Ovary (tissue), 9 donors: ENCODE results near the gene CYSTM1. TPM values are rescaled to one million over a fixed set of nuclear protein-coding genes. Genes with fewer than 3 reads are reported as not detected.

ENCODE experiments used
- DNase-seq, 5 donors: peaks; one replicate each; pipeline ENCODE4 v3.0.0-alpha.2; 2019 to 2020
- H3K27ac ChIP-seq, 2 donors: fragments of 200-600 bp; one replicate each; pipeline versions ENCODE4 v1.5.1 to v1.8.0; 2019 to 2022
- H3K27me3 ChIP-seq: fragments of 200-600 bp; one replicate; pipeline ENCODE4 v1.8.0; 2022
- H3K36me3 ChIP-seq: fragments of 200-600 bp; sonication (generic); one replicate; pipeline ENCODE4 v1.5.1; 2019
- H3K4me1 ChIP-seq: one replicate; pipeline ENCODE4 v1.8.1; 2013; ENCODE audit warnings: mild to moderate bottlenecking, moderate library complexity; ENCODE audit not compliant: insufficient read depth
- H3K4me3 ChIP-seq: fragments of 200-600 bp; sonication (generic); one replicate; pipeline ENCODE4 v1.5.1; 2017
- H3K9me3 ChIP-seq, 2 donors: fragments of 200-600 bp in 1 of 2; sonication (generic) in 1 of 2; one replicate each; pipeline versions ENCODE4 v1.5.1 to v1.8.1; 2013 to 2019; ENCODE audit warnings: mild to moderate bottlenecking in 1 of 2, moderate library complexity in 1 of 2
- CTCF ChIP-seq, 3 donors: fragments of 450-650 bp in 2 of 3; fragments of 200-600 bp in 1 of 3; IDR thresholded peaks; one replicate each; pipeline versions ENCODE4 v1.5.1 to v1.8.0; 2016 to 2022; ENCODE audit warnings: antibody characterized with exemption in 3 of 3, mild to moderate bottlenecking in 1 of 3
- EP300 ChIP-seq: sonication (generic); formaldehyde crosslinking; IDR thresholded peaks from one replicate; pipeline ENCODE4 v1.6.1; 2017; ENCODE audit warnings: antibody characterized with exemption
- POLR2A ChIP-seq: fragments of 450-650 bp; IDR thresholded peaks from one replicate; pipeline ENCODE4 v1.6.1; 2017; ENCODE audit warnings: antibody characterized with exemption, mild to moderate bottlenecking, moderate library complexity
- WGBS, 3 donors: extraction: QIAGEN DNeasy Blood & Tissue Kit in 1 of 3; methylation state at CpG; one replicate each; pipeline versions ENCODE4 v1.1.5 to v1.1.7; 2013 to 2017; 5-methylcytosine and 5-hydroxymethylcytosine counted together
- intact Hi-C, 4 donors: fragments of 100-400 bp; cut with DNase I; formaldehyde crosslinking; loops; one replicate each; pipeline versions ENCODE4 v1.11.0 to v1.15.1; 2022 to 2023
- polyA plus RNA-seq, 2 donors: library from polyadenylated mRNA; stranded (reverse); fragments of 200-250 nt in 1 of 2; fragments of 350-450 nt in 1 of 2; fragmentation: Illumina TruSeq in 1 of 2; extraction: RNeasy Lipid Tissue Mini Kit (QIAGEN cat#74804) in 1 of 2; gene quantifications; one replicate each; pipeline ENCODE4 v1.2.3, GENCODE V29; 2013 to 2014
- total RNA-seq, 7 donors: library from RNA; depleted of rRNA in 2 of 7; stranded (reverse); fragments of >200 nt in 2 of 7; fragmentation: NEBNext Ultra II Directional in 3 of 7; extraction: Animal tissue kit (Norgen Biotek cat#: 25700) in 3 of 7; gene quantifications; one replicate each; pipeline versions ENCODE4 v1.1.0 to v1.2.4, GENCODE V29; 2016 to 2023
- donor health status: DM: no; HTN: no; CAD: no; lungs with moderate emphysema.
- donor health status: DM: no; HTN: no; CAD: no.
- donor health status: Bipolar disorder and iron deficiency.
- donor health status: DM: yes; HTN: yes; CAD: no.
- donor health status: DM: no; HTN: no; CAD: no.
- donor health status: DM: yes; HTN: yes; CAD: no.

Gene CYSTM1
- total and polyA plus RNA-seq, 9 donors, result 24.6 to 143 (median 40.5) TPM

GRCh38 chr5:140165101-140165922 is 9.7 kb upstream of the CYSTM1 start:
- DNase-seq, result no peak
- WGBS, 3 donors, result 68 to 83% (median 74%) methylated on average over 5 of the region's 5 CpGs
- H3K27ac ChIP-seq, result no peak overlapping the region

GRCh38 chr5:140165923-140166270 is 9.1 kb upstream of the CYSTM1 start:
- TF ChIP-seq POLR2A (no peak), EP300 (no peak), CTCF (IDR thresholded peaks at IDR 0.05) (no peak)
- Histone ChIP-seq H3K27ac (no peak overlapping the region), H3K4me3 (no peak overlapping the region), H3K36me3 (no peaks in the 10 kb centered on the region), H3K9me3 (no peaks in the 10 kb centered on the region), H3K4me1 (no peaks in the 10 kb centered on the region), H3K27me3 (no peaks in the 10 kb centered on the region)
- 61 to 67% (median 66%) methylated on average over 4 of the region's 4 CpGs for WGBS, 3 donors
- DNase-seq, result no peak
- intact Hi-C loops, result no loop called here

More at GRCh38 chr5:140165101-140165922, 9.7 kb upstream of the CYSTM1 start:
- Histone ChIP-seq H3K4me1 (no peaks in the 10 kb centered on the region), H3K9me3 (no peaks in the 10 kb centered on the region), H3K27me3 (no peaks in the 10 kb centered on the region), H3K4me3 (no peak overlapping the region), H3K36me3 (no peaks in the 10 kb centered on the region)
- TF ChIP-seq POLR2A, result no peak
- no peak for TF ChIP-seq EP300
- no peak for TF ChIP-seq CTCF (IDR thresholded peaks at IDR 0.05)
- intact Hi-C loops, result no loop called here

GRCh38 chr5:140166911-140167310 is 8.1 kb upstream of the CYSTM1 start:
- Histone ChIP-seq H3K4me3 (no peak overlapping the region), H3K36me3 (no peaks in the 10 kb centered on the region), H3K9me3 (no peaks in the 10 kb centered on the region), H3K4me1 (no peaks in the 10 kb centered on the region), H3K27ac (no peak overlapping the region), H3K27me3 (no peaks in the 10 kb centered on the region)
- TF ChIP-seq EP300 (no peak), CTCF (IDR thresholded peaks at IDR 0.05) (no peak), POLR2A (no peak)
- DNase-seq, result no peak
- intact Hi-C loops, result no loop called here

- 93 to 98% (median 96%) methylated on average over 2 of the region's 2 CpGs for WGBS, 3 donors
- intact Hi-C loops, result no loop called here
- no peak for DNase-seq
- TF ChIP-seq EP300 (no peak), CTCF (IDR thresholded peaks at IDR 0.05) (no peak), POLR2A (no peak)
- Histone ChIP-seq H3K4me1 (no peaks in the 10 kb centered on the region), H3K4me3 (no peak overlapping the region), H3K27me3 (no peaks in the 10 kb centered on the region), H3K27ac (no peak overlapping the region), H3K36me3 (no peaks in the 10 kb centered on the region), H3K9me3 (no peaks in the 10 kb centered on the region)
These were observed 6.6 kb upstream of the CYSTM1 start for GRCh38 chr5:140168371-140168770.
